ENCODE results near the gene SPHKAP.

GRCh38 chr2:228037915-228038314 is 143.6 kb downstream of the SPHKAP start:
- no peak for TF ChIP-seq CTCF (IDR thresholded peaks at IDR 0.05)
- no peak for TF ChIP-seq POLR2A (IDR thresholded peaks at IDR 0.05)

Data from right lobe of liver (tissue), 4 donors.